ENCODE data around the gene NFIB.

Gene NFIB

GRCh38 chr9:14081745-14082144 is 232.2 kb downstream of the NFIB start:
- TF ChIP-seq CTCF (IDR thresholded peaks at IDR 0.05; ENCODE audit: insufficient read depth, missing control alignments): no peak
- DNase-seq (ENCODE audit: insufficient read length, low spot score): no peak
- no peak for FAIRE-seq

- FAIRE-seq (no peak), DNase-seq (ENCODE audit: insufficient read length, low spot score) (no peak)
- TF ChIP-seq CTCF (IDR thresholded peaks at IDR 0.05; ENCODE audit: insufficient read depth, missing control alignments): no peak
Observed at GRCh38 chr9:14080959-14081542, 232.9 kb downstream of the NFIB start.

GRCh38 chr9:14079440-14079839 is 234.5 kb downstream of the NFIB start:
- FAIRE-seq (no peak), DNase-seq (ENCODE audit: insufficient read length, low spot score) (no peak)
- TF ChIP-seq CTCF (IDR thresholded peaks at IDR 0.05; ENCODE audit: insufficient read depth, missing control alignments): no peak

GRCh38 chr9:14077672-14078071 is 236.3 kb downstream of the NFIB start:
- DNase-seq (ENCODE audit: insufficient read length, low spot score): no peak
- TF ChIP-seq CTCF (IDR thresholded peaks at IDR 0.05; ENCODE audit: insufficient read depth, missing control alignments): no peak
- no peak for FAIRE-seq

- no peak for TF ChIP-seq CTCF (IDR thresholded peaks at IDR 0.05; ENCODE audit: insufficient read depth, missing control alignments)
- DNase-seq (ENCODE audit: insufficient read length, low spot score) (no peak), FAIRE-seq (no peak)
Observed at GRCh38 chr9:14075218-14075617, 238.7 kb downstream of the NFIB start.

GRCh38 chr9:14072850-14073249 is 241.1 kb downstream of the NFIB start:
- DNase-seq (ENCODE audit: insufficient read length, low spot score): no peak
- FAIRE-seq: no peak
- TF ChIP-seq CTCF (IDR thresholded peaks at IDR 0.05; ENCODE audit: insufficient read depth, missing control alignments): no peak

GRCh38 chr9:14071484-14071883 is 242.5 kb downstream of the NFIB start:
- DNase-seq (ENCODE audit: insufficient read length, low spot score) (no peak), FAIRE-seq (no peak)
- TF ChIP-seq CTCF (IDR thresholded peaks at IDR 0.05; ENCODE audit: insufficient read depth, missing control alignments): no peak

All from D721Med (cell line).